COLO829 (cell line): Measurements from ENCODE around the gene TCF4.

Source experiments
- DNase-seq: peaks from one replicate; pipeline ENCODE4 v3.0.0; 2012; ENCODE audit warnings: low spot score

Gene TCF4

GRCh38 chr18:55320424-55321264 is 267.3 kb downstream of the TCF4 start:
- no peak for DNase-seq

DNA sequence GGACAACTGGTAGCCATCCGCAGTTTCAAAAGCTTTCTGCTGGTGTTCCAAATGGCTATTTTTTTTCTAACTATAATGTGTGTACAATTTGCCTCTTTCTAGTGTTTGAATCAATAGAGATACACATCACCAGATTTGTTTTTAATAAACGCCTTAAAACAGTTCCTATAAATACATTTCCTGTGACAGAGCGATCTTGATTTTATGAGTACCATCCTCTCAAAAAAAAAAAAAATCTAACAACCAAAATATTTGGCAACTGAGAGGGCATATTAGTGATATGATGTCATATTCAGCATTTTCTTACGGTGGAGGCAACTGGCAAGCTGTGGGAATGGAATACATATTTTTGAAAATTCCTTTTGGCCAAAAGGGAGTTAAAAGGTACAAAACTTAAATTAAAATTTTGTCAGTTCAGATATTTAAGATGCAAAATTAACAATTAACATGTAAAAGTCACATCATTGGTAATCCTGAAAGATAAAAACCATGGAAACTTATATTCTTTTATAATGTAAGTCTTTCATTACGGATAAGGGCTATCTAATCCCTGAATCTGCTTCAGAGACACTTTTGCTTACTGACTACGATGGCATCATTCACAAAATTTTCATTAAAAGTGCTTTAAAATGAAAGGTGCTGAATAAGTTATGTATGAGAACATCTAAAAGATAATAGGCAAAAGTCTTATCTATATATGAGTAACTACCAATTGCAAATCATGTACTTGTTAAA is 268.4 kb downstream of the TCF4 start:
- no peak for DNase-seq

- DNase-seq = no peak
Observed at GRCh38 chr18:55318951-55319441, 269.0 kb downstream of the TCF4 start.

DNA sequence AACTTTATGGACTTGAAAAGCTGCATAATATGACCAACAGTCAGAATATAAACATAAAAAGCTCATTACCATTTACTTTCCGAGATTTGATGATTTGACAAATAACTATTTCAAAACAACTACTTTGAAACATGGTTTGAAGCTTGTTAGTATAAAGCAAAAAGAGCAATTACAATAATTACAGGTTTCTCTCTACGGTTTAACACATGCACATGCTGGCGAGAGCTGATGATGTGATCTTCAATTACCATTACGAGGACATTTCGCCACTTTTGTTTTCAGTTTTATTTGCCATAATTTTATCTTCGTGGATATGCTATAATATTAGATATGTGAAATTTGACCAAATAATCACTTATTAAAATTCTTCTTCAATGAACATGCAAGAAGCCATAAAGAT is 270.1 kb downstream of the TCF4 start:
- DNase-seq = no peak

DNA sequence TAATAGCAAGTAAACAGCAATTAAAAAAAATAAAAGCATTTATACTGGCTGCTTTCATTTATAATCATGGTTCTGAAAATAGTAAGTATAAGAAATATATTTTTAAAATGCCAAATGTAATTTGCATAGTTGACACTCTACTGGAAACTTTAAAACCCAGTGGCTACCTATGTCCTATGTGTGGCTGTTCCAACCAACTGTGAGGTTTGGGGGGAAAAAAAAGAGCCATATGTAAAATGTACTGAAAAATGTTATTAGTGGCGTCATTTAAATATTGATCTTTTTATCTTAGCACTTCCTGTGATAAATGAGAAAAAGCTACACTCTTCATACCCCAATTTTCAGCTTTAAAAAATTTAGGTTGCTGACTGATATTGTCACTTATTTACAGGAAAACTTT is 270.7 kb downstream of the TCF4 start:
- DNase-seq = no peak

- no peak for DNase-seq
Observed at GRCh38 chr18:55316486-55317184, 271.4 kb downstream of the TCF4 start.

DNA sequence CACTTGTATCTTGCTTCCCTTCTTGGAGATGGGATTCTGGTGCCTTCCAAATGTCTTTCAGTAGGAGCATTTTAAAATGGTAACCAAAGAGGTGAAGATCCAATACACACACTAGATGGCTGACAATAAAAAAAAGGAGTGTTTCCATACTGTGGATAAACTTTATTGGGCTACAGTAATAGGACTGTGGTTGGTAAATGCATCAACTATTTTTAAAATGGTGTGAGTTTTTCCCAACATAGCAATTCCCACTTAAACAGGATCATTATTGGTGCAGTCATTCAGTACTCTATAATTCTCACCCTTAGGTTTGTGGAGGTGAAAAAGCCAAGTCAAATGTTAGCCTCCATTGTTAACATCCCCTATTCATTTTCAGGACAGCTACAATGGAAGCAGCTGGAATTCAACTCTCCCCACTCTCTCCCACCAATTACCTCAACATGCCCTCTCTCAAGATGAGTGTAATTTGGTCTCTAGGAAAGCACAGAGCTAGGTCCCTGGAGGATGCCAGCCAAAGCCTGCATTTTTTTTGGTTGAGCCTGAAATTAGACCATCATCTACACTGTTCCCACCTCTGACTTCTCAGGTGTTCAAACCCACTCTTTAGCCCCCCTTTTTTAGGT is 273.3 kb downstream of the TCF4 start:
- no peak for DNase-seq

DNA sequence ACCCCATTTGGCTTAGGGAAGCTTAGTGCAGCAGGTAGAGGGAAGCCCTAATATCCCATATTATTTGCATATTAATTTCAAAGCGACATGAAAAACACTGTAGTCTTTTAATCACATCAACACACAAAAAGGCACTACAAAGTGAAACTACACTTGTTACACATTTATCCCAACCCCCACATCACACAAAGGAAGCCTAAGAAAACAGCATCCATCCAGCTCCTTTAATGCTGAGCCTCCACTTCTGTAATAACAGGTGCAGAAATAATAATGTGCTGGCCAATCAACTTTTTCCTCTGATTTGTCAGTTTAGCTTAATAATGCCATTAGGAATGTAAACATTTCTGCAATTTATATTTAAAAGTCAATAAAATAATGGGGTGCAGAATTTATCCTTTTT is 274.0 kb downstream of the TCF4 start:
- no peak for DNase-seq

DNA sequence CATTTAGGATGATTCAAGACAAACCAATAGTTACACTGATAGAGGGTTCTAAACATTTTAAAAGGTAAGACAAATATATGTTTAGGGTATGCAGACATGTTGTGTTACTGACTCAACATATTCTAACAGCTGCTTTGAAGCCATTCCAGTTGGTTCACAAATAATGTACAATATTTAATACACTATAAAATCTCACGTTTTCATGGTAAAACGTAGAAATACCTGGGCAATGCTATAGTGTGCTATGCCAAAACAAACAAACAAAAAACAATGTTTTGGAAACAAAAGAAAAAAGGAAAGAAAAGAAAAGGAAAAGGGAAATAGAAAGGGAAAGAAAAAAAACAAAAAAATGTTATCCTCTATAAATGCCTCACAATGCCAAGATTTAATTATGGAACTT is 277.1 kb downstream of the TCF4 start:
- DNase-seq = no peak

GRCh38 chr18:55310044-55310676 is 277.8 kb downstream of the TCF4 start:
- DNase-seq = no peak

DNA sequence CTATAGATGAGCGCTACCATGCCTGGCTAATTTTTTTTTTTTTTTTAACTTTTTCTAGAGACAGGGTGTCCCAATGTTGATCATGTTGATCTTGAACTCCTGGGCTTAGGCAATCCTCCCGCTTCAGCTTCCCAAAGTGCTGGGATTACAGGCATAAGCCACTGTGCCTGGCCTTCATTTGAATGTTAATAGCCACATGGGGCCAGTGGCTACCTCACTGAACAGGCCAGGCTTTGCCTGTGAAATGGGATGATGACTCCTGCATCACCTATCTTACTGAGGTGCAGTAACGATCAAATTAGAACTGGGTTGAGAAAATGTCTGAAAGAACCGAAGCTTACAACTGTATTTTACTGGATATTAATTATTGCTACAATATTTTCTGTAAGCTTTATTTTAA is 278.7 kb downstream of the TCF4 start:
- DNase-seq = no peak

- DNase-seq = no peak
Observed at GRCh38 chr18:55307505-55307904, 280.5 kb downstream of the TCF4 start.

DNA sequence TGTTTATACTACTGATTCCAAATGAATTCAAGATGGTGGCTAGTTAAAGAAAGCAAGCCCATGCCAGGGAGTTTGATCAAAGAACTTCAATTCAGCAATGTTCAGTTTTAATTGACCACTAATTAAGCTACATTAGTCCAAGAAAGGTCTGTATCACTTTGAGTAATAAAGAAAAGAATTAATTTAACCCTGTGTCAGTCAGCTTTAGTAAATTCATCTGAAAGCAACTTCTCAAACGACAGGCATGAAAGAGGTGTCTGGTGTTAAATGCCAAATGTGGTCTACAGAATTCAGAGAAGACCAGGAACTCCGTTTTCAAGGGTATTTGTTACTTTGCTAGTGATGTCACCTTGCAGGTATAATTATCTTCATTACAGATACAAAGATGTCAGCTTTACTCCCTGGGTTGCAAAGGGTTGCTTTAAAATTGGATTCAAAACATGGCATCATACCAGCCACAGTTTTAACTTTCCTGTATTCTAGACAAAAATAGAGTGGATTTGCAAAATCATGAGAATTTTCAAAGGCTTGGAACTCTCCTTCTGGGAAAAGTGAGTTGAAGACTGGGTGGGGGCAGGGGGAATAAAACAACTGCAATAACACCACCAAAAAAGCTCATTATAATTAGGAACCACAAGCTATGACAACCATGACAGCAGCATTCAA is 281.5 kb downstream of the TCF4 start:
- no peak for DNase-seq

DNA sequence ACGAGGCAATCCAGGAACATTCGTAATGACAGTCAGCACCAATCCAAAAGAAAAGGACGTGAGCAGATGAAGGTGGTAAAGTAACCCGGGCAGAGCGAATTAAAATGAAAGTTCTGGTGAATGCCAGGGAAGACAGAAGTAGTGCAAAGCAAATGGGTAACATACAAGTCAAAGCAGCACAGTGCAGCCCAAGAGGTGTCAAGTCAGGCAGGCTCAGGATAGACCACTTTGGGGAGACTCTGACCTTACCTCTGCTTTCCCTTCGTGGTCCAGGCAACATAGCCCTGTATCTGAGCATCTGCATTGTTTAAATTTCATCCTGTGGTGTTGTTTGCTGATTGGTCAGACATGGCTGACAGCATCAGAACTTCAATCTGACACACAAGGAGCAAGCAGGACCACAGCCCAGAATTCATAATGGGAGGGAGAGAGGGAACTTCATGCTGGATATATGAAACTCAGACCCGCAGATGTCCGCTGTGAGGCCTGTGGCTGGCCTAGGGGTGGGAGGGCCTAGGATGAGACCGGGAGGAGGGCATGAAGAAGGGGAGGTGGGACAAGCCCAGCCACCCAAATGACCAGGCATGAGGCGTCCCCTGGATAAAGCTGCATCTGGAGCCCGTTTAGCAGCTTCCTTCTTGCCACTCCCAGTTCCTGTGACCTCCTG is 285.7 kb downstream of the TCF4 start:
- no peak for DNase-seq

- no peak for DNase-seq
Observed at GRCh38 chr18:55301824-55302166, 286.2 kb downstream of the TCF4 start.

GRCh38 chr18:55300936-55301531 is 287.0 kb downstream of the TCF4 start:
- no peak for DNase-seq

GRCh38 chr18:55300421-55300935 is 287.5 kb downstream of the TCF4 start:
- no peak for DNase-seq

DNA sequence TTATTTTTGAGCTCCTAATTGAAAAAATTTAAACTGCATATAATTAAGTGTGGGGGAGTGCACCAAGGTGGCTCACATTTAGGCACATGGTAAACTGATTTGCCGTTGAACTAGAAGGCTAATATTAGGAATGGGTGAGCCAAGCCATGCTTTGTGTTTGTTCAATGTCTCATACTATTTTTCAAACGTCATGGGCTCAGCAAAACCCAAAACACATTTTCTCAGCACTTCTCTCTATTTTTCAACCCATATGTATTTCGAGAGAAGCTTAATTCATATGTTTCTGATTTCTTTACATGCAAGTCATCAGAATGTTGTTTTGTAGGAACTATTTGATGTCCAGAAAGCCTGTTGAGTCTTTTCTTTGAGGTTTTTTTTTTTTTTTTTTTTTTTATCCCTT is 291.2 kb downstream of the TCF4 start:
- DNase-seq = no peak

- no peak for DNase-seq
Observed at GRCh38 chr18:55296115-55296514, 291.9 kb downstream of the TCF4 start.

DNA sequence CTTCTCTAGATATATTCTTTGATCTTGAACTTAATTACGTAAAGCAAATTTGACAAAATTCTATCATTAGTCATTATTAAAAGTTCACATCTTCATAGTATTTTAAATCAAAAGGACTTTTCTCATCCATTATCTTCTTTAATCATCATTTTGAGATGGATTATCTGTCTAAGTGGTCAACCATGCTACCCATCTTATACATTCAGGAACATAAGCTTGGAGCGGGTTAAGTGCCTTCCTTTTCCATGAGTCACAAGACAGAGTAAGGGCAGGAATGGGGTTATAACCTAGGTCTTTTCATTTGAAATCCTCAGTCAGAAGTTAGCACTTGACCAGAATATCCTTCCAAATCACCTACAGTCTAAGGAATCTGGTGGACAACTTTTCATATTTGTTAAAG is 297.1 kb downstream of the TCF4 start:
- DNase-seq = no peak
